Adrenal gland (tissue), 5 donors: Measurements from ENCODE around the gene SLC6A15.

Experiments
- CTCF ChIP-seq, 6 experiments: fragments of 450-650 bp in 4 of 6; fragments of 200-600 bp in 2 of 6; sonication (generic) in 1 of 6; IDR thresholded peaks; 1 replicate in 5 of 6; 2 replicates in 1 of 6; pipeline versions ENCODE4 v1.5.1 to v1.8.0; 2016 to 2021; ENCODE audit warnings: antibody characterized with exemption in 6 of 6, mild to moderate bottlenecking in 2 of 6, moderate library complexity in 1 of 6
- POLR2A ChIP-seq, 2 donors: fragments of 450-650 bp; IDR thresholded peaks; one replicate each; pipeline ENCODE4 v1.6.1; 2017; ENCODE audit warnings: antibody characterized with exemption in 2 of 2, mild to moderate bottlenecking in 2 of 2, moderate library complexity in 1 of 2
- donor health status: DM: no; HTN: no; CAD: no.

- TF ChIP-seq CTCF (IDR thresholded peaks at IDR 0.05): no peak
- no peak for TF ChIP-seq POLR2A (IDR thresholded peaks at IDR 0.05)
Observed at GRCh38 chr12:84862186-84862585, 50.4 kb downstream of the SLC6A15 start.
